Stromal cell of bone marrow (primary cell): Measurements from ENCODE around the gene DNASE2B.

Experiments used
- DNase-seq: peaks from one replicate; pipeline ENCODE4 v3.0.0-alpha.2; 2012; ENCODE audit warnings: low read depth

The DNASE2B gene

GRCh38 chr1:84398175-84399155 is at the start of gene DNASE2B:
DNASE2B (plus strand) TSS chr1:84398484; CDS start chr1:84398565, 81 bp downstream.
- DNase-seq: no peak

GRCh38 chr1:84348759-84349158 is 49.5 kb upstream of the DNASE2B start:
- DNase-seq: no peak

GRCh38 chr1:84350104-84350503 is 48.2 kb upstream of the DNASE2B start:
- no peak for DNase-seq

GRCh38 chr1:84350550-84350949 is 47.7 kb upstream of the DNASE2B start:
- no peak for DNase-seq

GRCh38 chr1:84352298-84353106 is 45.8 kb upstream of the DNASE2B start:
- DNase-seq: no peak

- peak; percentile 52 for DNase-seq
Observed at GRCh38 chr1:84353695-84354094, 44.6 kb upstream of the DNASE2B start.

- DNase-seq: no peak
Observed at GRCh38 chr1:84355556-84355955, 42.7 kb upstream of the DNASE2B start.

- DNase-seq: no peak
Observed at GRCh38 chr1:84356881-84357280, 41.4 kb upstream of the DNASE2B start.

GRCh38 chr1:84358695-84359094 is 39.6 kb upstream of the DNASE2B start:
- no peak for DNase-seq

GRCh38 chr1:84360316-84360715 is 38.0 kb upstream of the DNASE2B start:
- DNase-seq: no peak

- DNase-seq: no peak
Observed at GRCh38 chr1:84361796-84362195, 36.5 kb upstream of the DNASE2B start.

- DNase-seq: no peak
Observed at GRCh38 chr1:84363019-84363418, 35.3 kb upstream of the DNASE2B start.

GRCh38 chr1:84363622-84364021 is 34.7 kb upstream of the DNASE2B start:
- DNase-seq: no peak

- DNase-seq: peak; percentile 93
Observed at GRCh38 chr1:84365225-84366221, 32.8 kb upstream of the DNASE2B start.

GRCh38 chr1:84366786-84367185 is 31.5 kb upstream of the DNASE2B start:
- peak; percentile 59 for DNase-seq

GRCh38 chr1:84367219-84367618 is 31.1 kb upstream of the DNASE2B start:
- DNase-seq: no peak

GRCh38 chr1:84368441-84368840 is 29.8 kb upstream of the DNASE2B start:
- DNase-seq: no peak

GRCh38 chr1:84370266-84370665 is 28.0 kb upstream of the DNASE2B start:
- no peak for DNase-seq

GRCh38 chr1:84370831-84371394 is 27.4 kb upstream of the DNASE2B start:
- DNase-seq: no peak

- DNase-seq: no peak
Observed at GRCh38 chr1:84373436-84374141, 24.7 kb upstream of the DNASE2B start.
